G401.6 (cell line): ENCODE results near the gene RHOBTB1.
"Not testable (repeated sequence)": the region's sequence is repeated elsewhere in the genome, so short reads cannot be mapped to it uniquely, and the experiment has no call there.

Source experiments
- FAIRE-seq: peaks from 2 replicates; lab custom pipeline; 2012; peaks lifted over from hg19 to GRCh38; lab: Jason Lieb, UNC

The RHOBTB1 gene, protein sequence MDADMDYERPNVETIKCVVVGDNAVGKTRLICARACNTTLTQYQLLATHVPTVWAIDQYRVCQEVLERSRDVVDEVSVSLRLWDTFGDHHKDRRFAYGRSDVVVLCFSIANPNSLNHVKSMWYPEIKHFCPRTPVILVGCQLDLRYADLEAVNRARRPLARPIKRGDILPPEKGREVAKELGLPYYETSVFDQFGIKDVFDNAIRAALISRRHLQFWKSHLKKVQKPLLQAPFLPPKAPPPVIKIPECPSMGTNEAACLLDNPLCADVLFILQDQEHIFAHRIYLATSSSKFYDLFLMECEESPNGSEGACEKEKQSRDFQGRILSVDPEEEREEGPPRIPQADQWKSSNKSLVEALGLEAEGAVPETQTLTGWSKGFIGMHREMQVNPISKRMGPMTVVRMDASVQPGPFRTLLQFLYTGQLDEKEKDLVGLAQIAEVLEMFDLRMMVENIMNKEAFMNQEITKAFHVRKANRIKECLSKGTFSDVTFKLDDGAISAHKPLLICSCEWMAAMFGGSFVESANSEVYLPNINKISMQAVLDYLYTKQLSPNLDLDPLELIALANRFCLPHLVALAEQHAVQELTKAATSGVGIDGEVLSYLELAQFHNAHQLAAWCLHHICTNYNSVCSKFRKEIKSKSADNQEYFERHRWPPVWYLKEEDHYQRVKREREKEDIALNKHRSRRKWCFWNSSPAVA

DNA sequence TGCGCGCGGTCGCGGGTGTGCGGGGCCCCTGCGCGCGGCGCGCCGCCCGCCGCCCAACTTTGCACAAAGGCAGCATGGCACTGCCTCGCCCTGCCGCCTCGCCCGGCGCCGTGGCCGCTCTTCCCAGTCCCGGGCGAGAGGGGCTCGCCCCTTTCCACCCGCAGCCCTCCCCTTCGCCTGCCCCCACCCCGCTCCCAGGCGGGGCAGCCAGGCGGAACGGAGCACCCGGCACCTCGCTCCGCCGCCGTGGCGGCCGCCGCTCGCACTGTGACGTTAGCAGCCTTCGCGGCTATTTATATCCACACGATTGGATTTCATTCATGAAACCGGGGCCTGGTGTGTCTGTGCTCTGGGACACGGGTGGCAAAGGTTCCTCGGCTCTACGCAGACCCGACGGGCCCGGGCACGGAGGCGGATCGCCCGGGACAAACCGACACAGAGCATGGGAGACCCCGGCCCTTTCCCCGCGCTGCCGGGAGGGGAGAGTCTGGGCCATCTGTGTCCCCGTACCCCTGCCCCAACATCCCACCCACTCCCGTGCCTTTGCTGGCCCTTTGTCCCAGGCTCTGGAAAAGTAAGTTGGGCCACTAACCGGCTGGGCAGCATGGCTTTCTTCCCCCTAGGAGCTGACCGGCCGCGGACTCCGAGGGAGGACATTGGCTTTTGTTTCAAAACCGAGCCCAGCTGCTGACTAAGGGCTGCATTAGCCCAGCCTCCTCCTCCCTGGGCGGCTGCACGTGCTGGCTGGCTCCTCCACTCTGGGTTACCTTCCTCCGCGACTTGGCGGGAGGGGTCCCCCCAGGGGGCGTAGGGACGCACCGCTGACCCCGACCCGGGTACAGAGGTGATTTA lies at the start of gene RHOBTB1:
Gene RHOBTB1 (minus strand): TSS at position 128 of the 852 bp plus-strand sequence. CDS start 32,643 bp downstream, outside the sequence.
- FAIRE-seq, result no peak

DNA sequence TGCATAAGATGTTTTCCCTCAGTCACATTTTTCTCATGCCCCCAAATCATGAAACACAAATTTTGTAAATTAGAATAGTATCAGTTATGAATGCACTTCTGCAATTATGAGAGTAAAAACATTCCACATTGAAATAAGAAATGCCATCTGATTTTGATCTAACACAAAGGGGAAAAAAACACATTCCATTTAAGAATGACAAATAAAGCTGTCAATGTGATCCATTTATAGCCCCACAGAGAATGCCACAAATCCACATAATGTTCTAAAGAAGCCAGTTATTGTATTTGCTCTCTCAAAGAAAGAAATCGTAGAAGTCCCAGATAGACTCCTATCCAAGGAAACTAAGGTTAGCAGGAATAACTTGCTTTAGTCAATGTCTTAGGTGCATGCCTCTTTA lies 48.7 kb upstream of the RHOBTB1 start:
- FAIRE-seq, result no peak

GRCh38 chr10:60990663-60991062 lies 46.7 kb upstream of the RHOBTB1 start:
- no peak for FAIRE-seq

- no peak for FAIRE-seq
Measured at GRCh38 chr10:60989400-60989876, 45.5 kb upstream of the RHOBTB1 start.

DNA sequence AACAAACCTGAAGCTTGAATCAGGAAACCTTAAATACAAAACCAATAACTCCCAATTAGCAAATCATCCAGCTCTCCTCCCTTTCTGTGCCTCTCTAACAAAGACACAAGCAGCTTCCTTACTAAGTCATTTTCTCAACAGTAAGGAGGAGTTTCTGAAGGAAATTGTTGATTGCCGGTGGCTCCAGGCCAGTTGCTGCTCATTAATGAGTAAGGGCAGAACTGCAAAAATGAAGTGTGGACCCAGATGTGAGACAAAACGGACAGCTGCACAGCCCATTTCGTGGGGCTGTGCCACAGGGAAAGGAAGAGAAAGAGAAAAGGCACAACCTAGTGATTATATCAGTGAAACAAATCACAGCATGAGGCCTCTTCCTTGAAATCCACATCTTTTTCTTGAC lies 42.8 kb upstream of the RHOBTB1 start:
- FAIRE-seq, result no peak

DNA sequence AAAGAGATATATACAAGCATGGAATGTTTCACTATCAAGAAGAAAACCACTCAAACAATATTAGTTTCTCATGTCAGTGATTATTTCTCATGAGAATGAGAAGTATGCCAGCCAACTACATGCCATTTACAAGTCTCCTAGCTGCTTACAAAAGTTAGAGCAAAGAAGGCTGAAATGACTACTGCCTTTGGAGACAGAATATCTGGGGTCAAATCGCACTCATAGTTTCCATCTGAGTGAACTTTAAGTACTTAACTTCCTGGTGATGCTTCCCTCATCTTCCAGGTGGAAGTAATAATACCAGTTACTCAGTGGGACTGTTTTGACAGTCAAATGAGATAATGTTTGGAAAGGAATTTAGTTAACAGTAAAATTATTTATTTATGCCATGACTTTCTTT lies 42.0 kb upstream of the RHOBTB1 start:
- no peak for FAIRE-seq

DNA sequence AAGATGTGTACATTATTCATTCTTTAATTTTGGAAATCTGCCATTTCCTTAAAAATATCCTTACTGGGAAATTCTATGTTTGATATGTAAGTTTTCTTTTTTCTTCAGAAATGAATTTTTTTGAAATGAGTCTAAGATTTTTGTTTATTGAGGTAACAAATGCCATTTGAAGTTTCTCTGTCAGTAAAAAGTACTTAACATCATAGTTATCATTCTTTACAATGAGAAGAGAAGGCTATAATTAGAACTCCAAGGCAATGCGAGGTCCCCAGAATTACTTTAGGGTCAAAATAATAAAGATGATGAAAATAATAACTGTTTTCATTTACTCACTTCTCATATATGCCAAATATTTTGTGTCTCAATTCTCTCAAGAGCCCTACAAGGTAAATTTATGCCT lies 37.0 kb upstream of the RHOBTB1 start:
- FAIRE-seq, result no peak

DNA sequence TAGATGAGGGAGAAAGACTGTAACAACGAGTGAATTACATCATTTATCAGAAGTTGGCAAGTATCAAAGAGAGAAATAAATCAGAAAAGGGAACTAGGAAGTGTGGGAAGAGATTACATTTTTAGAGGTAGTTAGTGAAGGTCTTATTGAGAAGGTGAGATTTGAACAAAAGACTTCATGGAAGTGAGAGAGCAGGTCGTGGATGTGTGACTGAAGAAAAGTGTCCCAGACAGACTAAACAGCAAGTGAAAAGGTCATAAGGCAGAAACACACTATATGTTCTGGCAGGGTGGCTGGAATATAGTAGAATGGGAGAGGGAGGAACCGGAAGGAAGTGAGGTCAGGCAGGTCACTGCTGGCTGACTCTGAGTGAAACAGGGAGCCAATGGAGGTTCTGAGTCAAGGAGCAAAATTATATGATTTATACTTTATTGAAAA lies 35.7 kb upstream of the RHOBTB1 start:
- FAIRE-seq, result no peak

- no peak for FAIRE-seq
Measured at GRCh38 chr10:60978287-60979115, 34.5 kb upstream of the RHOBTB1 start.

DNA sequence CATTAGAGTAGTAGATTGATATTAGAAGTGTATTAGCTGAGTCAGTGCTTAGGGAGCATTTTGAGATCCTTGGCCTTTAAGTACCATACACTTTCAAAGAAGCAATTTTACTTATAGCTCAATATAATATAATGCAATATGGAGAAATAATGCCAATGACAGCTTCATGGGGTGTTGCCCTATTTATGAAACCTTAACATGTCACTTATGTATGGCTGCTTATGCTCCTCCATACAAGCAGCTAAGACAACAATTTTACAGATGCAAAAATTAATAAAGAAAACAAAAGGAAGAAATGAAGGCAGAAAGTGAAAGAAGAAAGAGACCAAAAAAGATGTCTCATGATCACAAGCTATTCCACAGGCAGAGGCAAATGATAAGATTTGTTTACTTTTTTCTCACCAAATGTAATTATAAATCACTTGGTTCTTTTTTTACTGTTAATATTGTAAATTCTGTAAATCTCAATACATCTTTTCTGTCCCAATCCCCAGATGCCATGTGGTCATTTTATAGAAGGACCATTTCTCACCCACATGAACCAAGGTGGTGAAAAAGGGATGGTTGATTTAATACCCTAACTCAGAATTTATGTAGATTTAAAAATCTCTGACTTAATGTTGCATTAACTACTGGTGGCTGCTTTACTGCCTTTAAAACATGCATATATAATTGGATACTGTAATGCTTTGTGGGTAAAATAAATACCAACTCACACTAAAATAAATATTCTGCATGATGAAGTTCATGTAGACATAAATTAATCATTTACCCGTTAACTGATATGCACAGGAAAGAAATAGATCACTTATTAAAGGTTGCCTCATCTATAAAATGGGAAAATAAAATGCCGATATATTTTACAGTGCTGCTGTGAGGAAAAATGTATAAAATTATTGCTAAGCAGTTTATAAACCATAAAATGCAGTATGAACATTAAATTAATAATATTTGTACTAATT lies 33.5 kb upstream of the RHOBTB1 start:
- FAIRE-seq, result no peak

GRCh38 chr10:60976687-60977086 lies 32.7 kb upstream of the RHOBTB1 start:
- FAIRE-seq, result no peak

DNA sequence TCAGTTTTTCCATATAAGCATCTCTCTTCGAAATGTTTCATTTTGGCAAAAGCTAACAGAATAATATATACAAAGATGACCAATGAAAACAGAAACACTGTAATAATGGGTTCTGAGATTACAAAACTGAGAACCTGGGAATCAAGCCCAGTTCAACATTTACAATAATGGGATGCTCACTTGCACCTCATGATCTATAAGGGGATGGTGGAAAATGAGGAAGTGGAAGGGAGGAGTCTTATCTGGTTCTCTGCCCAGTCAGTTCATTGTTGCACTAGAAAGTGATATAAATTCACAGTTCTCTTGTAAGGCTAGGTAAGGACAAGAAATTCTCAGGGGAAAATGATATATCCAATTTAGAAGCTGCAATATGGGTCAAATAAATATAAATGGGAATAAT lies 31.7 kb upstream of the RHOBTB1 start:
- FAIRE-seq, result no peak

GRCh38 chr10:60974463-60975149 lies 30.6 kb upstream of the RHOBTB1 start:
- no peak for FAIRE-seq

DNA sequence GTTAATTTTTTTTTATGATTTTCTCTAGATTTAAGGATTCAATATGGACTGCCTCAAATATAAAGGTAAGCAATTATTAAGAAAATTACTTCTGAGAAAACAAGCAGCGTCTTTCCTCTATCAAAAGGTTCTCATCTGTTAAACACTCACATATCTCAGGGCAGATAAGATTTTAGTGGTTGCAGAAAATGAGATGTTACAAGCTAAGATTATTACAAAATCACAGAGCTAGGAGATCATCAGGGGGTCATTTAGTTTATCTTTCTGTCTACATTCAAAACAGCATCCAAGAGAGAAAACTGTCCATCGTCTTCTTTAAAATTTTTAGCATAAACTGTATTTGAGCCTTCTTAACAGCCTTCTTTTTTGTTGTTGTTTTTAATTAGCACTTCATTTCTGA lies 29.1 kb upstream of the RHOBTB1 start:
- no peak for FAIRE-seq

DNA sequence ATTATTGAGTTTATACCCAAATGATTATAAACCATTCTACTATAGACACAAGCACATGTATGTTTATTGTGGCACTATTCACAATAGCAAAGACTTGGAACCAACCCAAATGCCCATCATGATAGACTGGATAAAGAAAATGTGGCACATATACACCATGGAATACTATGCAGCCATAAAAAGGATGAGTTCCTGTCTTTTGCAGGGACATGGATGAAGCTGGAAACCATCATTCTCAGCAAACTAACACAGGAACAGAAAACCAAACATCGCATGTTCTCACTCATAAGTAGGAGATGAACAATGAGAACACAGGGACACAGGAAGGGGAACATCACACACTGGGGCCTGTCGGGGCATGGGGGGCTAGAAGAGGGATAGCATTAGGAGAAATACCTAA lies 28.2 kb upstream of the RHOBTB1 start:
- FAIRE-seq, result not testable (repeated sequence)

- FAIRE-seq, result no peak
Measured at GRCh38 chr10:60970526-60970925, 26.5 kb upstream of the RHOBTB1 start.

DNA sequence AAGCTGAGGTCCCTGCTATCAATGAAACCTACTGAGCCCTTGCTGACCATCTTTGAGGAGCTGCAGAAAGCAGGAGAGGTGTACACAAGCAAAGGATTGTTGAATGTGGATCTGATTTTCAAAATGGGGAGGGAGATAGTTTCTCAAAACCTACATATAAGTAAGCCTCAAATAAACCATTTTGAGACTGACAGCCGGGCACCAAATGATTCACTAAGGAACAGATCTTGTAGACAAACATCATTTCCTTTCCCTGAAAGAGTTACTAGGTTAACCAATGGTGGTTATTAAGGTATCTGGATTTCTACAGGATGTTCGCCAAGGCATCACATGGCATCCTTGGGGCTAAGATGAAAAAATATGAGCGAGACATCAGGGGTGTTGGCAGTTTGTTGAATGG lies 24.5 kb upstream of the RHOBTB1 start:
- no peak for FAIRE-seq

DNA sequence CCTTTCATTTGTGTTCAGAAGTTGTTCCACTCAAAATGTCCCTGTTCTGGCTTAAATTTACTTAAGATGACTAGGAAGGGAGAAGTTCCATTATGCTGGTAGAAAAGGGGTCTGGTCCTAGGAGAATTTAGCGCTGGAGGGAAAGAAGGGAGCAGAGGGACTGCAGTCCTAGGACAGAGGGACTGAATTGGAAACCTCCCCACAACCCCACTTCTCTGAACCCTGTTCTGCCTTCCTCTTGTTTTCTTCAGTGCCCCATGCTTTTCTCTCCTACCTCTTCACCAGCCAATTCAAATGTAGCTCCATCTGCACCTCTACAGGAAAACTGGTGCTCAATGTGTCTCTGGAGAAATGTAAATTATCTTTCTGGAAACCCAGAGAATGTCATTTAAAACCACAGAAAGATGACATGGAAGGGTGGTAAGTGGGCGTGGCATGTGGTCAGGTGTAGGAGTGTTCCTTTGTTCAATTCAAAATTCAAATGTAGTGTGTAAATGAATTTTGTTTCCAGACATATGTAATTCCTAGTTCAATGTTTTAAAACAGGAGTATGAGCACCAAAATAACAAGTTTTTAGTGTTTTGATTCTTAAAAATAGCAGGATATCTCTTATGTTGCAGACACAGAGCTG lies 24.0 kb upstream of the RHOBTB1 start:
- no peak for FAIRE-seq

DNA sequence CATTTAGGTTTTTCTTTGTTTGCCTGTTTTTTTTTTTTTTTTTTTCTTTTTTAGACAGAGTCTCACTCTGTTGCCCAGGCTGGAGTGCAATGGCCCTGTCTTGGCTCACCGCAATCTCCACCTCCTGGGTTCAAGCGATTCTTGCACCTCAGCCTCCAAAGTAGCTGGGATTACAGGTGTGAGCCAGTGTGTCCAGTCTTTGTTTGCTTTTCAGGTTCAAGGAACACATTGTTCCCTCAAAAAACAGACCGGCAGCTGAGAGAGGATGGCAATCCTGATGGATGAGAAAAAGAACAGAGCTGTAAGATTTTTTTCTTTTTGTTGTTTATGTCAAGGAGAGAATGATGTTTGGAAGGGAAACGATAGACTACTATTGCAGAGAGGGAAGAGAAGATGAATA lies 23.3 kb upstream of the RHOBTB1 start:
- no peak for FAIRE-seq
